PC-9 (cell line): ENCODE data around the gene POLR1D. TPM values are rescaled to one million over a fixed set of nuclear protein-coding genes. Genes with fewer than 3 reads are reported as not detected.
A peak's percentile ranks its signal among the peaks of the same experiment; 100 is the strongest.

Source experiments
- BruUV-seq: library from RNA; stranded (reverse); fragments of 400-500 nt; replicated peaks from 2 replicates; lab custom pipeline; 2021; lab: Mats Ljungman, UMichigan
- CTCF ChIA-PET: fragments of 300-600 bp; sonication (Branson Sonifier 250); formaldehyde crosslinking; loops from one replicate; lab custom pipeline; 2022; ENCODE audit warnings: antibody characterized with exemption; lab: Charles Lee
- POLR2A ChIA-PET: fragments of 300-600 bp; sonication (Branson Sonifier 250); formaldehyde crosslinking; loops from one replicate; lab custom pipeline; 2022; ENCODE audit warnings: antibody characterized with exemption; ENCODE audit not compliant: unreplicated experiment; lab: Charles Lee
- DNase-seq, 2 experiments: peaks; one replicate each; pipeline versions ENCODE4 v3.0.0 to v3.0.0-alpha.2; 2015 to 2022; ENCODE audit warnings: mixed read lengths in 1 of 2
- H2AFZ ChIP-seq: fragments of 200-600 bp; sonication (generic); 2 replicates; pipeline ENCODE4 v1.8.1; 2017; ENCODE audit warnings: antibody characterized with exemption
- H3F3A ChIP-seq: fragments of 200-600 bp; sonication (generic); 2 replicates; pipeline ENCODE4 v1.8.1; 2017; ENCODE audit warnings: antibody characterized with exemption, mild to moderate bottlenecking, low read depth; ENCODE audit not compliant: insufficient read depth
- H3K27ac ChIP-seq: fragments of 200-600 bp; sonication (generic); 2 replicates; pipeline ENCODE4 v1.6.1; 2016; ENCODE audit warnings: mixed run types
- H3K27me3 ChIP-seq: fragments of 200-600 bp; sonication (generic); 2 replicates; pipeline ENCODE4 v1.6.1; 2016; ENCODE audit warnings: low read depth, mixed run types; ENCODE audit not compliant: insufficient read depth
- H3K36me3 ChIP-seq: fragments of 200-600 bp; sonication (generic); 2 replicates; pipeline ENCODE4 v1.6.1; 2016; ENCODE audit warnings: low read depth, mixed run types
- H3K4me1 ChIP-seq: fragments of 200-600 bp; sonication (generic); replicated peaks from 2 replicates; pipeline ENCODE4 v1.6.1; 2016; ENCODE audit warnings: mixed run types; ENCODE audit not compliant: insufficient read depth
- H3K4me2 ChIP-seq: fragments of 200-600 bp; sonication (generic); 2 replicates; pipeline ENCODE4 v1.6.1; 2017; ENCODE audit warnings: mixed run types
- H3K4me3 ChIP-seq: fragments of 200-600 bp; sonication (generic); 2 replicates; pipeline ENCODE4 v1.6.1; 2016; ENCODE audit warnings: mixed run types
- H3K79me2 ChIP-seq: fragments of 200-600 bp; sonication (generic); 2 replicates; pipeline ENCODE4 v1.6.1; 2017; ENCODE audit warnings: low read depth, mixed run types
- H3K9me2 ChIP-seq: fragments of 200-600 bp; sonication (generic); 2 replicates; pipeline ENCODE4 v1.8.1; 2017; ENCODE audit warnings: mild to moderate bottlenecking; ENCODE audit not compliant: insufficient read depth
- H3K9me3 ChIP-seq: fragments of 200-600 bp; sonication (generic); 2 replicates; pipeline ENCODE4 v1.8.1; 2016; ENCODE audit warnings: low read depth; ENCODE audit not compliant: insufficient read depth
- H4K20me1 ChIP-seq: fragments of 200-600 bp; sonication (generic); 2 replicates; pipeline ENCODE4 v1.8.1; 2017; ENCODE audit not compliant: insufficient read depth
- EZH2 ChIP-seq: fragments of 200-600 bp; sonication (generic); IDR thresholded peaks from 2 replicates; pipeline ENCODE4 v1.8.0; 2017; ENCODE audit warnings: antibody characterized with exemption, low read depth
- intact Hi-C: fragments of 100-400 bp; cut with micrococcal nuclease; formaldehyde crosslinking; loops from one replicate; pipeline ENCODE4 v1.10.0; 2022; ENCODE audit not compliant: unreplicated experiment
- total RNA-seq: library from RNA; stranded (reverse); gene quantifications from 2 replicates; pipeline ENCODE4 v1.2.3, GENCODE V29; 2021
- TF ChIP-seq, protein P1 (sequence below): fragments of 200-600 bp; sonication (generic); conservative IDR thresholded peaks from 2 replicates; pipeline ENCODE4 v1.6.1; 2017; ENCODE audit warnings: mixed run types, antibody characterized with exemption, mild to moderate bottlenecking, moderate library complexity

POLR1D gene
- total RNA-seq, 1 experiment from 2014 or later, result 119 TPM

DNA sequence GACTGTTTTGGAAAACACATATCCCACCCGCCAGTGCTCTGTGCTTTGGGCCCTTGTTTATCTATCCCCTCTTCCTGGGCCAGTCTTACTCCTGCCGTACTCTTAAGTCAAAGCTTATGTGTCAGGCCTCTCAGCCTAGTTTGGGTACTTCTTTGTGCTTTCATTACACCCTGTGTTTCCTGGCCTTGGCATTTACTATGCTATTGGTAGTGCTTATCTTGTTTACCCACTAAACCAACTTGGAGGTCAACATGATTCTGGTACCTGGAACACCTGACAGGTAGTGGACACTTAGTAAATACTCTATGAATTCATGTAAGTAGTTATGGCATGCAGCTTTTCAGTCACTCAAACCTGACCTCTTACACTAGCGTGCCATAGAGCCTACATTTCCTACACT, 2.4 kb downstream of the POLR1D start:
- no TSS peak for BruUV-seq
- Histone ChIP-seq H3F3A (peaks cover 16% of the 10 kb centered on the region), H3K4me1 (peaks cover 21% of the 10 kb centered on the region), H3K36me3 (peaks cover 37% of the 10 kb centered on the region; the same call in 1 of the 2 replicates), H3K4me3 (no peak overlapping the region), H2AFZ (no peak overlapping the region), H3K4me2 (peak overlapping the region; percentile 79; the same call in 1 of the 2 replicates), H3K79me2 (peaks cover 82% of the 10 kb centered on the region), H3K27ac (no peak overlapping the region), H3K9me3 (no peaks in the 10 kb centered on the region), H3K9me2 (no peaks in the 10 kb centered on the region), H4K20me1 (peaks cover 21% of the 10 kb centered on the region), H3K27me3 (no peaks in the 10 kb centered on the region)
- ChIA-PET POLR2A (no interaction called here), CTCF (no interaction called here)
- intact Hi-C loops, result no loop called here
- TF ChIP-seq, protein P1, sequence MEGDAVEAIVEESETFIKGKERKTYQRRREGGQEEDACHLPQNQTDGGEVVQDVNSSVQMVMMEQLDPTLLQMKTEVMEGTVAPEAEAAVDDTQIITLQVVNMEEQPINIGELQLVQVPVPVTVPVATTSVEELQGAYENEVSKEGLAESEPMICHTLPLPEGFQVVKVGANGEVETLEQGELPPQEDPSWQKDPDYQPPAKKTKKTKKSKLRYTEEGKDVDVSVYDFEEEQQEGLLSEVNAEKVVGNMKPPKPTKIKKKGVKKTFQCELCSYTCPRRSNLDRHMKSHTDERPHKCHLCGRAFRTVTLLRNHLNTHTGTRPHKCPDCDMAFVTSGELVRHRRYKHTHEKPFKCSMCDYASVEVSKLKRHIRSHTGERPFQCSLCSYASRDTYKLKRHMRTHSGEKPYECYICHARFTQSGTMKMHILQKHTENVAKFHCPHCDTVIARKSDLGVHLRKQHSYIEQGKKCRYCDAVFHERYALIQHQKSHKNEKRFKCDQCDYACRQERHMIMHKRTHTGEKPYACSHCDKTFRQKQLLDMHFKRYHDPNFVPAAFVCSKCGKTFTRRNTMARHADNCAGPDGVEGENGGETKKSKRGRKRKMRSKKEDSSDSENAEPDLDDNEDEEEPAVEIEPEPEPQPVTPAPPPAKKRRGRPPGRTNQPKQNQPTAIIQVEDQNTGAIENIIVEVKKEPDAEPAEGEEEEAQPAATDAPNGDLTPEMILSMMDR, result no peak
- TF ChIP-seq EZH2, result no peak
- no peak for DNase-seq

DNA sequence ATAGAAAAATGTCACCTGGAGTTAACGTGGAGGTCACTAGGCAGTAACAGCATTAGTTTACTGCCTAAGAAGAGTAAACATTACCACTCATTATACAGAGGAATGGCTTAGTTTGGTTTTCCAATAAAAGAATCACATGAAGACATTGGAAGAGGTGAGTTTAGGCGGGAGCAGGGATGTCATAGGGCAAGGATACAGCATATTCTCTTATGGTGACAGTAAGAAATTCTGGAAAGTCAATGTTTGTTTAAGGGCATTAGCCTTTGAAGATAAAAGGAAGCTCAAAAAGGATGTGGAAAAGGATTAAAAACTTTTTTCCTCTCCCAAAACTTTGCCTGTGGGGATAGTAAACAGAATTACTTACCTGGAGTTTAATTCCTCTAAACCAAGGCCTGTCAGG, 4.1 kb downstream of the POLR1D start:
- peaks cover 89% of the 10 kb centered on the region for H3K79me2 ChIP-seq
- BruUV-seq, result no TSS peak
- H3K36me3 ChIP-seq, result peaks cover 40% of the 10 kb centered on the region; the same call in 1 of the 2 replicates
- H2AFZ ChIP-seq, result no peak overlapping the region
- H3K27ac ChIP-seq, result no peak overlapping the region
- ChIA-PET POLR2A (no interaction called here), CTCF (no interaction called here)
- H3K9me2 ChIP-seq, result no peaks in the 10 kb centered on the region
- intact Hi-C loops, result no loop called here
- H3K27me3 ChIP-seq, result no peaks in the 10 kb centered on the region
- H3K4me3 ChIP-seq, result no peak overlapping the region
- H4K20me1 ChIP-seq, result peaks cover 23% of the 10 kb centered on the region
- DNase-seq, result no peak
- H3F3A ChIP-seq, result peaks cover 9% of the 10 kb centered on the region
- no peaks in the 10 kb centered on the region for H3K9me3 ChIP-seq
- no peak overlapping the region for H3K4me2 ChIP-seq
- peaks cover 17% of the 10 kb centered on the region for H3K4me1 ChIP-seq
- TF ChIP-seq EZH2, result no peak
- TF ChIP-seq, protein P1, result no peak

DNA sequence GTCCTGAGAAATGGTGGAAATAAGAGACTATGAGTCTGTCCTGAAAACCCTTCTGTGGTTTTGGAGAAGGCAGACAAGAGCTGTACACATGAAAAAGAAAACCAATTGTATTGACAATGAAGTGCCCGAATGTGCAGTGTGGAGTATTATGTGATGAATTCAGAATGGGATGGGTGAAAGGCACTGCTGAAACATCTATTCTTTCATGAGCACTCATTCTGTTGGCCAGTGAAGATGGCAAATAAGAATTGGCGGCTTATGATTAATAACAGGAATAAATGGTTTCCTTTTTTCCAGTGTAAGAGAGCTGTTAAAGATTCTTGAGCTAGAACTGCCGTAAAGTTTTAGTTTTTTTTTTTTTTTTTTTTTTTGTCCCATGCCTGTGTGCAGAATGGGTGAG, 5.7 kb downstream of the POLR1D start:
- POLR2A ChIA-PET, result interaction anchor here (0.6 kb wide), 1 partner anchor 37 kb away, joined by 4 read pairs; no protein-coding TSS in a partner anchor
- H3K4me2 ChIP-seq, result no peak overlapping the region
- peaks cover 40% of the 10 kb centered on the region; the same call in 1 of the 2 replicates for H3K36me3 ChIP-seq
- no peak overlapping the region for H2AFZ ChIP-seq
- H3K4me3 ChIP-seq, result no peak overlapping the region
- H3K27ac ChIP-seq, result no peak overlapping the region
- no peaks in the 10 kb centered on the region for H3K9me3 ChIP-seq
- intact Hi-C loops, result no loop called here
- BruUV-seq, result no TSS peak
- DNase-seq, result no peak
- peaks cover 85% of the 10 kb centered on the region for H3K79me2 ChIP-seq
- peaks cover 17% of the 10 kb centered on the region for H3K4me1 ChIP-seq
- peaks cover 37% of the 10 kb centered on the region for H4K20me1 ChIP-seq
- H3K27me3 ChIP-seq, result no peaks in the 10 kb centered on the region
- TF ChIP-seq EZH2, result no peak
- TF ChIP-seq, protein P1, result no peak
- H3K9me2 ChIP-seq, result no peaks in the 10 kb centered on the region
- CTCF ChIA-PET, result no interaction called here
- H3F3A ChIP-seq, result 0 out of 2 replicates have a peak, but pooled peaks cover 6% of the 10 kb centered on the region
